ENCODE measurements around the gene IP6K2. TPM values are rescaled to one million over a fixed set of nuclear protein-coding genes. Genes with fewer than 3 reads are reported as not detected.

IP6K2 gene
- total and polyA plus RNA-seq, 2 donors from 2014 or later, result 69.4 to 112 TPM

DNA sequence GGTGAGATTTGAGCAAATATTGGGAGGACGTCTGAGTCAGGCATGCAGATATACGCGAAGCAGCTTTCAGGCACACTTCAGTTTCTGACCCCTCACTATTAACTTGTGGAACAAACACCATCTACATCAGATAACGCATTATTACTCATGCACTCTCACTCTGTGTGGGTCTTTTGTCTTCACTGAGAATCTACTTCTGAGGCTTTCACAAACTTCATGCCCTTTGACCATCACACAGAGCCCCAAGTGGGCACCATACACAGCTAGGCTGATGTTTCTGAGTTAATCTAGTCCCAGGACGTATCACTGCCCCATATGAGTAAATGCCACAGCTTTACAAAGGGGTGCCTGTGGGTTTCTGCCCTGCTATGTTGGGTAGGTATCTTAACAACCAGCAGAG is 39.6 kb upstream of the IP6K2 start:
- FAIRE-seq (no peak), DNase-seq (no peak)
- intact Hi-C loops (cut with DNase I), result no loop called here
- no peaks in the 10 kb centered on the region for H3K27me3 ChIP-seq (ENCODE audit: control insufficient read depth, insufficient read depth, low read length)
- peaks cover 0 to 5% (median 3%) of the 10 kb centered on the region in 3 donors for H3K36me3 ChIP-seq (ENCODE audit: control insufficient read depth in 2 of 3, insufficient read depth in 3 of 3, low read length in 3 of 3)
- no peak overlapping the region for H3K27ac ChIP-seq (ENCODE audit: low read depth in 2 of 2, low read length in 2 of 2)
- H3K9ac ChIP-seq (ENCODE audit: low read length in 3 of 3), result no peak overlapping the region
- H3K4me3 ChIP-seq (ENCODE audit: low read length in 3 of 3), result no peak overlapping the region
- H3K9me3 ChIP-seq (ENCODE audit: control insufficient read depth in 2 of 3, insufficient read depth in 1 of 3, low read length in 3 of 3), result no peaks in the 10 kb centered on the region
- TF ChIP-seq, protein P1, sequence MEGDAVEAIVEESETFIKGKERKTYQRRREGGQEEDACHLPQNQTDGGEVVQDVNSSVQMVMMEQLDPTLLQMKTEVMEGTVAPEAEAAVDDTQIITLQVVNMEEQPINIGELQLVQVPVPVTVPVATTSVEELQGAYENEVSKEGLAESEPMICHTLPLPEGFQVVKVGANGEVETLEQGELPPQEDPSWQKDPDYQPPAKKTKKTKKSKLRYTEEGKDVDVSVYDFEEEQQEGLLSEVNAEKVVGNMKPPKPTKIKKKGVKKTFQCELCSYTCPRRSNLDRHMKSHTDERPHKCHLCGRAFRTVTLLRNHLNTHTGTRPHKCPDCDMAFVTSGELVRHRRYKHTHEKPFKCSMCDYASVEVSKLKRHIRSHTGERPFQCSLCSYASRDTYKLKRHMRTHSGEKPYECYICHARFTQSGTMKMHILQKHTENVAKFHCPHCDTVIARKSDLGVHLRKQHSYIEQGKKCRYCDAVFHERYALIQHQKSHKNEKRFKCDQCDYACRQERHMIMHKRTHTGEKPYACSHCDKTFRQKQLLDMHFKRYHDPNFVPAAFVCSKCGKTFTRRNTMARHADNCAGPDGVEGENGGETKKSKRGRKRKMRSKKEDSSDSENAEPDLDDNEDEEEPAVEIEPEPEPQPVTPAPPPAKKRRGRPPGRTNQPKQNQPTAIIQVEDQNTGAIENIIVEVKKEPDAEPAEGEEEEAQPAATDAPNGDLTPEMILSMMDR (IDR thresholded peaks at IDR 0.05; ENCODE audit: borderline replicate concordance, extremely low read depth, insufficient read depth), result no peak
- no peaks in the 10 kb centered on the region for H3K4me1 ChIP-seq (ENCODE audit: control insufficient read depth in 2 of 3, insufficient read depth in 2 of 3, low read depth in 1 of 3, low read length in 3 of 3)

DNA sequence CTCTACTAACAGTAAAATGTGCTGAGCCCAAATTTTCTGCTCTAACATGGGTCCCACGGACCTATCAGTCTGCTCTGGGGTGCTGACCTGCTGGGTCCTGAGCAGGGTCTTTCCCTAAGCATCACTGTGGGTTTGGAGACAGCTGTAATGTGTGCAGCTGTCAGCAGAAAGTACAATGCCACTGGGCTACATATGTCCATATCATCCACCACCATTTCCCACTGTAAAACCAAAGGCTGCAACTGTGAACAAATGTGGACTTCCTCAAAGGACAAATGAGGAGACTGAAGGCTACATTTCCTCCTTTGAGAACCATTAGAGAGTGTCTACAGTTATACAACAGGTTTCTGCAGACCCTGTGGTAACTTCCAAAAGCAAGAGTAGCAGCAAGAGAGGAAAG is 33.8 kb upstream of the IP6K2 start:
- DNase-seq (no peak), FAIRE-seq (no peak)
- TF ChIP-seq, protein P1 (IDR thresholded peaks at IDR 0.05; ENCODE audit: borderline replicate concordance, extremely low read depth, insufficient read depth), result no peak
- intact Hi-C loops (cut with DNase I), result no loop called here
- Histone ChIP-seq H3K9ac (ENCODE audit: low read length in 3 of 3) (no peak overlapping the region), H3K9me3 (ENCODE audit: control insufficient read depth in 2 of 3, insufficient read depth in 1 of 3, low read length in 3 of 3) (no peaks in the 10 kb centered on the region), H3K36me3 (ENCODE audit: control insufficient read depth in 2 of 3, insufficient read depth in 3 of 3, low read length in 3 of 3) (peaks cover 0 to 10% (median 0%) of the 10 kb centered on the region in 3 donors), H3K27me3 (ENCODE audit: control insufficient read depth, insufficient read depth, low read length) (no peaks in the 10 kb centered on the region), H3K4me3 (ENCODE audit: low read length in 3 of 3) (no peak overlapping the region), H3K4me1 (ENCODE audit: control insufficient read depth in 2 of 3, insufficient read depth in 2 of 3, low read depth in 1 of 3, low read length in 3 of 3) (peaks cover 0 to 6% (median 0%) of the 10 kb centered on the region in 3 donors), H3K27ac (ENCODE audit: low read depth in 2 of 2, low read length in 2 of 2) (no peak overlapping the region)

DNA sequence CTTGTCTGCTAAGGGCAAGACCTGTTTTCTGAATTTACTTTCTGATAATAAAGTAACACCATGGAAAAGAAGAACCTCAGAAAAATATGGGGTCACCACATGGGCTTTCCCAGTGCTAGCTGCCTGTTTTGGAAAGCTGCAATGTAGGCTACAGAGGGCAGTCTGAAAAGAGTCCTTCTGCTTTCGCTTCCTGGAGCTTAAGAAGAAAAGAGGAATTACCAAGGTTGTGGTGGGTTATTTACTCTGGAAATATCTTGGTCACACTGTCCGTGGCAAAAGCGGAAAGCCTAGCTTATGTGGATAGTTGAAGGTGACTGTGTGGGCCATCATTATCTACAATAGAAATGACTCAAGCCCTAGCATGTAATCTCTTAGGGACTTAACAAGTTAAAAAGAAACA is 31.7 kb upstream of the IP6K2 start:
- TF ChIP-seq, protein P1 (IDR thresholded peaks at IDR 0.05; ENCODE audit: borderline replicate concordance, extremely low read depth, insufficient read depth), result no peak
- H3K36me3 ChIP-seq (ENCODE audit: control insufficient read depth in 2 of 3, insufficient read depth in 3 of 3, low read length in 3 of 3), result peaks cover 0 to 10% (median 0%) of the 10 kb centered on the region in 3 donors

DNA sequence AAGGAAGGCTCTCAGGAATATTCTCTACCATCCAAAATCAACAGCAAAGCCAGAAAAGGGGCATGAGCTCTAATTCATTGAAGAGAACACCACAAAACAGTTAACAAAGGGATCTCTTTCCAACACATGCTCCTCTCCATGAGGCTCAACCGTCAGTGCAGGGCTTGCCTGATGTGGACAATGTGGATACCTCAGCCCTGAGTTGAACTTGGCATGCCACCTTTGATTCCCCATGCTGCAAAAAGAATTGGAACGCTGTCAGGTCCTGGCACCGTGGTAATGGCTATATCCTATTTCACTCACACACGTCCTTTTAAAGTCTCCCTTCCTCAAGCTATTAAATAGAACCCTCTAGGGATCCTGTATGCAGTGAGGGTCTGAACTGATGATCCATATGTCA is 30.7 kb upstream of the IP6K2 start:
- Histone ChIP-seq H3K36me3 (ENCODE audit: control insufficient read depth in 2 of 3, insufficient read depth in 3 of 3, low read length in 3 of 3) (peaks cover 0 to 10% (median 0%) of the 10 kb centered on the region in 3 donors), H3K27ac (ENCODE audit: low read depth in 2 of 2, low read length in 2 of 2) (peak overlapping the region; percentile 9 to 59), H3K9ac (ENCODE audit: low read length in 3 of 3) (no peak overlapping the region), H3K4me3 (ENCODE audit: low read length in 3 of 3) (no peak overlapping the region), H3K9me3 (ENCODE audit: control insufficient read depth in 2 of 3, insufficient read depth in 1 of 3, low read length in 3 of 3) (no peaks in the 10 kb centered on the region), H3K4me1 (ENCODE audit: control insufficient read depth in 2 of 3, insufficient read depth in 2 of 3, low read depth in 1 of 3, low read length in 3 of 3) (peaks cover 0 to 6% (median 0%) of the 10 kb centered on the region in 3 donors), H3K27me3 (ENCODE audit: control insufficient read depth, insufficient read depth, low read length) (no peaks in the 10 kb centered on the region)
- TF ChIP-seq, protein P1 (IDR thresholded peaks at IDR 0.05; ENCODE audit: borderline replicate concordance, extremely low read depth, insufficient read depth), result no peak
- intact Hi-C loops (cut with DNase I), result no loop called here
- DNase-seq (no peak), FAIRE-seq (no peak)

More for the DNA sequence above, 31.7 kb upstream of the IP6K2 start:
- FAIRE-seq, result no peak
- Histone ChIP-seq H3K9ac (ENCODE audit: low read length in 3 of 3) (no peak overlapping the region), H3K27me3 (ENCODE audit: control insufficient read depth, insufficient read depth, low read length) (no peaks in the 10 kb centered on the region), H3K27ac (ENCODE audit: low read depth in 2 of 2, low read length in 2 of 2) (no peak overlapping the region), H3K4me1 (ENCODE audit: control insufficient read depth in 2 of 3, insufficient read depth in 2 of 3, low read depth in 1 of 3, low read length in 3 of 3) (peaks cover 0 to 6% (median 0%) of the 10 kb centered on the region in 3 donors), H3K4me3 (ENCODE audit: low read length in 3 of 3) (no peak overlapping the region), H3K9me3 (ENCODE audit: control insufficient read depth in 2 of 3, insufficient read depth in 1 of 3, low read length in 3 of 3) (no peaks in the 10 kb centered on the region)
- no peak for DNase-seq
- intact Hi-C loops (cut with DNase I), result no loop called here

All from kidney (tissue), 14 donors.